HG03442 (cell line): ENCODE results near the gene ANKRD26.
A peak's percentile ranks its signal among the peaks of the same experiment; 100 is the strongest.

Source experiments
- ATAC-seq: cut with Tn5 transposase; IDR thresholded peaks from one replicate; pipeline ENCODE4 v1.9.1; 2021; ENCODE audit warnings: mild to moderate bottlenecking, moderate library complexity; ENCODE audit not compliant: unreplicated experiment

Gene ANKRD26

DNA sequence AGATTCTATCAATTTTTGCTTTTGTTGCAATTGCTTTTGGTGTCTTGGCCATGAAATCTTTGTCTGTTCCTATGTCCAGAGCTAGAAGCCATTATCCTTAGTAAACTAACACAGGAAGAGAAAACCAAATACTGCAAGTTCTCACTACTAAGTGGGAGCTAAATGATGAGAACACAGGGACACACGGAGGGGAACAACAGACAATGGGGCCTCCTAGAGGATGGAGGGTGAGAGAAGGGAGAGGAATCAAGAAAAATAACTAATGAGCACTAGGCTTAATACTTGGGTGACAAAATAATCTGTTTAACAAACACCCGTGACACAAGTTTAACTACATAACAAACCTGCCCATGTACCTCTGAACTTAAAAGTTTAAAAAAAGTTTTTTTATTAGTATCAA, 78.2 kb downstream of the ANKRD26 start:
- no peak for ATAC-seq

DNA sequence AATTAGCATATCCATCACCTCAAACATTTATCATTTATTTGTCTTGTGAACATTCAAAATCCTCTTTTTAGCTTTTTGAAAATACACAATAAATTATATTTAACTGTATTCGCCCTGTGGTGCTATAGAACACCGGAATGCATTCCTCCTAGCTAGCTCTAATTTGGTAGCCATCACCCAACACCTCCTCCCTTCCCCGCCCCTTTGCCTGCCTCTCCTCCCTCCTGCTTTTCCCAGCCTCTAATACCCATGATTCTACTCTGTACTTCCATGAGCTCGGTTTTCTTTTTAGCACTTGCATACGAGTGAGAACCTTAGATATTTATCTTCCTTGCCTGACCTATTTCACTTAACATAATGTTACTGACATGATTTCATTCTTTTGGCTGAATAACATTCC, 80.1 kb downstream of the ANKRD26 start:
- ATAC-seq, result no peak

DNA sequence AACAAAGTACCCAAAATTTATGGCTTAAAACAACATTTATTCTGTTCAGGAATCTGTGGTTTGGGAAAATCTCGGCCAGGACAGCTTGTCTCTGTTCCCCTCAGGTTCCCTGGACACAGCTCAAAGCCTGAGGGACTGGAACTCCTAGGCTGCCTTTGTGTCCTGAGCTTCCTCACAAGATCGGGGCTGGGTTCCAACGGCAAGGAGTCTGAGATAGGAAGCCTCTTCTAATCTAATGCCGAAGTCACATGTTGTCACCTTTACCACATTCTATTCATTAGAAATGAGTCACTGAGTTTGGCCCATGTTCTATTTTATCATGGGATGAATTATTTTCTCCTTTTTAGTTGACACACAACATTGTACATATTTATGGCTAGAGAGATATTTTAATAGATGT, 80.5 kb downstream of the ANKRD26 start:
- no peak for ATAC-seq

DNA sequence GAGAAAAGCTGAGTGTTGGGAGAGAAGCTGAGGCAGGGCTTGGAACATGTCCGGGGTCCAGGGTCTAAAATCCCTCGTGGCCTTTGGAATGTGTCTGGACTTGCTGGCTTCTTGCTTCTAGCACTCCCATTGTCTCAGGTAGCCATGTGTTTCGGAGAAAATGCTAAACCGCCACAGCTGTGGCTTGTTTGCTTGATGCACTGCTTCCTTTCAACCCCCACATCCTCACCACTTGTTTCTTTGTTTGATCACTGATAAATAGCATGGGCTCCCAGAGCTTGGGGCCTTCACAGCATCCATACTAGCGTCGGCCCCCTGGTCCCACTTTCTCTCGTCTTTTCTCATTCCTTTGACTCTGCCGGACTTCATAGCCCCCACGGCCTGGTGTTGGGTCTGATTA, 102.7 kb downstream of the ANKRD26 start:
- ATAC-seq, result no peak

DNA sequence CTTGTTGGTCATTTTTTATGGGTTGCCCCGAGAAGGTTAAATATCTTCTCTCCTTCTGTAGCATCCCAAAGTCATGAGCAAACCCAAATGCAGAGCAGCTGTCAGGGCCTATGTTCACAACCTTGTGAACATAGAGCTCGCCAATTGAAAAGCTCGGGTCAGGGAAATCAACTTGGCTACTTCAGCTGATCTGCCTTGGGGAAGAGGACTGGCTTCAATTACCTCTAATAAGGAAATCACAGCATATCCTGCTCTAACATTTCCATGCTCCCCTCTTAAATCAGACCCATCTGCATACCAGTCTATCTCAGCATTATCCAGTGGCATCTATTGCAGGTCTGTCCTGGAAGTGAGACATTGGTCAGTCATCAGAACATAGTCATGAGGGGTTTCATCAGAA, 105.6 kb downstream of the ANKRD26 start:
- no peak for ATAC-seq

DNA sequence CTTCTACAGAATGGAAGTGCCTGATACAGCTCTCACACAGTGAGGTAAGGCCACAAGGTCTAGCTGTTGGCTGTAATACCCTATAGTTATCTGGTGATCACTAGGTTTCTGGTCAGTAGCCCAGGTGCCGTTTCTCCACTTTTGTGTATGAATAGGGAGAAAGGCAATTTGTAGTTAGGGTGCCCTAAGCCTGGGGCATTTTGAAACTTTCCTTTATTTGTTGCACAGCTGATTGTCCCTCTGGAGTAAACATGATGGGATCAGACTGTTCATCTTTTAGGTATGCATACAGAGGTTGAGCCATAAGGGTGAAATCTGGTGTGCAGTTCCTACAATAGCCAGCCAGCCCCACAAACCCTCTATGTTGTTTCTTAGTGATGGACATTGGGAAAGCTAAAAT, 112.4 kb downstream of the ANKRD26 start:
- no peak for ATAC-seq

DNA sequence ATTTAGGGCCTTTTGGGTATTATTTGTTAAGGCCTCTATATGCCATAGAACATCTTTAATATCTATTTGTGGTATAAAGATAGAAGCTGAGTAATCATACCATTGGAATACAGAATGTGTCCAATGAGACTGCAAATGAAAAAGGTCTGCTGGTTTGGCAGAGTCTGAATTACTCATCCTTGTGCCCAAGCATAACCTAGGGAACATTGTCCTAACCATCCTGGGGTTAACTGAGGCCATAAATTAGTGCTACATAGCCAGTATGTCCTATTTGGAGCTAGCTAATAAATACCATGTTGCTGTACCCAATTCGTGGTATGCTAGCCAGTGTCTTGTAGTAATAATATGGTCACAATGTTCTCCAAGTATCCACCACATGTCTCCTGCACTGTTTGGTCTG, 117.1 kb downstream of the ANKRD26 start:
- no peak for ATAC-seq

DNA sequence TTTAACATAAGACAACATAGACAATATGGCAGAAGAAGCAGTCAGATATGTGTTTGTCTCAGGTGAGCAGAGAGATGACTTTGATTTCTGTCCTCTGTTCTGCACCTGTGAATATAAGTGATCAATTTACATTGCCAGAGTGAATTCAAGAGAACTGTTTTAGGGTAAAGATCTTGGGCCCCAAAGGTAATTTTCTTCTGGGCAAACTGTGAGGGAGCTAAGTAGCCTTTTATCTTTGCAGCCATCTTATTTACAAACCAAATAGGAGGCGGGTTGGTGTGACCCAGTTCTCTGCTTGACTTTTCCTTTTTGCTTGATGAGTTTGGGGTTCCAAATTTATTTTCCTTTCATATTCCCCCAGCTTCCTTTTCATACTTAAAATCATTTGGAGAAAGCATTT, 118.2 kb downstream of the ANKRD26 start:
- no peak for ATAC-seq

DNA sequence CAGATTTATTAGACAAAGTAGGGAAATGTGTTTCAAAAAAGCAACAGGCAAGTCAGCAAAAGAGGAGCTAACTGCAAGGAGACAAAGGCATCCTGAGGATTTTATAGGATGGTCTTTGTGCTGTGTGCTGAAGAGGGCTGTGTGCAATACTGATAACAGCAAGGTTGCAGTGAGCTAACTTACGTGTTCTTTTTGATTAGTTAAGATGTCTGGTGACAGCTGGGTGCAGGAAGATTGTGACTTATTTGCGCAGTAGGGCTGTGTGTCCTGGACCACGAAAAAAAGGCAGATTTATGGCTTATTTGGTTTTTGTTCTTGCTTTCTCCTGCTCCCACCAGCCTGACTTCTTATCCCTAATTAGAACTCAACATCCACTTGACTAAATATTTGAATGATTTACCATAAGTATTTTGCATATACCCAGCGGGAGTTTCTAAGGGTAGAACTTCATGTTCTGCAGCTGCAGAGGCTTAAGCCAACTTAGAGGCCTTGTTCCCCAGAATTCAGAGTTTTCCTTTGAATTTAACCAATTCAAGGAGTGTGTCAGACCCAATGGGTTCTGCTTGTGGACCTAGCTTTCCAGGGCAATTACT, 119.0 kb downstream of the ANKRD26 start:
- ATAC-seq, result no peak

DNA sequence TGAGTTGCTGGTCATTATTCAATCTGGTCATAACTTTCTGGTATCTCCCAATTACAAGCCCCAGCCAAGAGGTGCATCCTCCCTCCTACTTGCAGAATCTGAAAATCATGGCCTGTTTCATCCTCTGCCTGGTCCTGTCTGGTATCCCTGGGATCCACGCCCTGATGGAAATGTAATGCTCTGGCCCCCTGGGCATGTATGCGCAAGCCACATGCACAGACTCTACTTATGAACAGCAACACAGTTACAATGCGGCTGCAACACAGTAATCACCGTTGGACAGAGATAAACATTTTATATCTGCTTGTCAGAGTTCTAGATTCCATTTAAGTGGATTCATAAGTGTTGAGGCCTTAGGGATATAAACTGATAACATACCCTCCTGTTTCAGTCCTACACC, 121.8 kb downstream of the ANKRD26 start:
- ATAC-seq, result no peak

DNA sequence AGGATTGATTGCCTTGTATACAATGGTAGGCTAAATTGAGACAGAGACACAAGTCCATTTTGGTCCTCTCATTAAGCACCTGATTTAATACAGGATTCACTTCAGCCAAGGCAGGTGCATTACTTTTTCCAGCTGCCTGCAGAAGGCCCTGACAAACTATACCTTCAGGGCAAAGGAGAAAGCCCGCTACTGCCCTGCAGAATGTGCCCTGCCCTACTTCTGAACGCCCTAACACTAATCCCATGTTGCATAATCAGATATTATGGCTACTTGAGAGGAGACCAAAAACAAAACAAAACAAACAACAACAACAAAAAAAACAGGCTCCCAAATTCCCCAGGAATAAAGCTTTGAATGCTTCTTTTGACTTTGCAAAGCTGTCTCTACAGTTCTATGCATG, 122.7 kb downstream of the ANKRD26 start:
- no peak for ATAC-seq

DNA sequence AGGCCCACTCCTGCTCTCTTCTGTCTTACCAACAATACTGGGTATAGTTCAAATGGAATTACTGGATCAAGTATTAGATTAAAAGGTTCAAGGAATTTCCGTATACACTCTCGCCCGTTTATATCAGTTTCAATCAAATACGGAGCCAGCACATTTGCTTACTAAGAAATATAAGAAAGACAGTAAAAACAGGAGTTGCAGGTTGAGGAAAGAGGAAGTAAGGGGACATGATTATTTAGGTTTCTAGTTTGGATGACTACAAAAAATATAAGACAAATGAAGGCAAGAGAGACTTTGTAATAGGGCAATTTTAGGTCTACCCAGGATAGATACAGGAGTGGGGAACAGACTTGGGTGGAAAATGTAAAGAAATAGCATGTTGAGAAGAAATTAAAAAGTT, 129.6 kb downstream of the ANKRD26 start:
- peak; percentile 36 for ATAC-seq

DNA sequence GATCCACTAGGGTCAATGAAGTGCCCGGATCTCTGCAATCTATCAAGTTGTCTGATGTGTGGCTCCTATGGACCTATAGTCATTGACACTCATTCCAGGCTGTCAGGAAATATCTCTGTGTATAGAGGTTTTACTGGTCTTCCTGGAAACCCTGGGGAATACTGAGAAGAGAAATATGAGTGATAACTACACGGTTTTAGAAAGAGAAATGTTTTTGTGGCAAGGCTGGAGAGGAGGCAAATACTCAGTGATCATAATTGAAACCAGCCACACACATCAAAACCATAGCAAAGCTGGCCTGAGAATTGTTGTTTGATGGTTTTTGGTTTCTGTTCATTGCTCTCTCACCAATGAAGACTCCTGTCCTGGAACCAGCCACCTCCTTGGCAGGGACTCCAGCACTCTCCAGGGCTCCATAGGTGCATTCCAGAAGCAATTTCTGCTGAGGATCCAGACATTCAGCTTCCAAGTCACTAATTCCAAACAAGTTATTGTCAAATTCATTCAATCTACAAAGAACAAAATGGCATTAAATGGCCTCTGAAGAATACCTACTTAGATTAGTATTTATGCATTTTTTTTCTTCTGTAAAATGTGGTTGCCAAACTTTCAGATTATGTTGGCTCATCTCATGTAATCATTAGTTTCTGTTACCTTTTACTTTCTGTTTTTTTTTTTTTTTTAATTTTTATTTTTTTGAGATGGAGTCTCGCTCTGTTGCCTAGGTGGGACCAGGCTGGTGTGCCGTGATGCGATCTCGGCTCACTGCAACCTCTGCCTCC, 131.0 kb downstream of the ANKRD26 start:
- ATAC-seq, result peak; percentile 86

DNA sequence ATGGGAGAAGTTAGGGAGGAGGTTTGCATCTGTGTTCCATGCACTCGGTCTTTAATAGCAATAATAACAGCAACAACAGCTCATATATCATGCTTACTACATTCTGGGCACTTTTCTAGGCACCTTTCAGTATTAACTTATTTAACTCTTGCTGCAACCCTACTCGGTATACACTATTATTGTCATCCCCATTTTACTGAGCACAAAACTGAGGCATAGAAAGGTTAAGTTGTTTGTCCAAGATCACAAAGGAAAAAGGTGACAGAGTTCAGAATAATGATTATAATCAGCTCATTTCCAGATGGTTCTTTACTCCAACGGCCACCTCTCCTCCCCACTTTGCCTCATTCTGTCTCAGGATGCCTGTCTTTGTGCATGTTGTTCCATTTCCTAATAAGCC, 137.5 kb downstream of the ANKRD26 start:
- ATAC-seq, result no peak

DNA sequence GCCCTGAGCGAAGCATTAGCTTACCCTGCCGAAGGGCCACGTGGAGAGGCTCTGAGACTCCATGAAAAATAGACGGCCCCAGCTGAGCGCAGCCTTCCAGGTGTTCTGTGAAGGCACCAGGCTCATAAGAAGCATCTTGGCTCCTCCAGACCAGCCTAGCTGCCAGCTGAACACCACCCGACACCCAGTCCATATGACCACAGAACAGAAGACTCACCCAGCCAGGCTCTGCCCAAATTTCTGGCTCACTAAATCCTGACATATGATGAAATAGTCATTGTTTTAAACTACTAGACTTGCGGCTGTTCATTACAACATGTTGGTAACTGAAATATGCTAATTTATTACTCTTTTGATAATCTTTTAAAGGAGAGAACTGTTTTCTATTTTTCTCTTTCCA, 140.0 kb downstream of the ANKRD26 start:
- no peak for ATAC-seq

DNA sequence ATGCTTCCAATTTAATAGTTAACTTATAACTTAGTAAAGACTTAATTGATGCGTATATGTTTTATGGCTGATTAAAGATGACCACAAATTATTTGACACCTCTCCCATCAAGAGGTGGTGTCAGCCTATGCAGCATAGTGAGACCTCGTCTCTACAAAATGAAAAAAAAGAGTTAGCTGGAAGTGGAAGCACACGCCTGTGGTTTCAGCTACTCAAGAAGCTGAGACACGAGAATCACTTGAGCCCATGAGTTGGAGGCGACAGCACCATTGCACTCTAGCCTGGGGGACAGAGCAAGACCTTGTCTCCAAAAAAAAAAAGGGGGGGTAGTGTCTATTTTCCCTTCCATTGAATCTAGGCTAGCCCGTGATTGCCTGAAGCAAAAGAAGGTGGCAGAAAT, 140.5 kb downstream of the ANKRD26 start:
- no peak for ATAC-seq
